A673 (cell line): Measurements from ENCODE around the gene OXTR. TPM values are rescaled to one million over a fixed set of nuclear protein-coding genes. Genes with fewer than 3 reads are reported as not detected.

Source experiments
- BruUV-seq: library from RNA; stranded (reverse); fragments of 400-500 nt; replicated peaks from 2 replicates; lab custom pipeline; 2021; lab: Mats Ljungman, UMichigan
- CTCF ChIA-PET: fragments of 300-600 bp; sonication (Branson Sonifier 250); formaldehyde crosslinking; loops from one replicate; lab custom pipeline; 2022; ENCODE audit warnings: antibody characterized with exemption; lab: Charles Lee
- POLR2A ChIA-PET: fragments of 300-600 bp; sonication (Branson Sonifier 250); formaldehyde crosslinking; loops from one replicate; lab custom pipeline; 2022; ENCODE audit warnings: antibody characterized with exemption; ENCODE audit not compliant: low non-redundant PET; lab: Charles Lee
- DNase-seq: peaks from one replicate; pipeline ENCODE4 v3.0.0-alpha.2; 2015; ENCODE audit warnings: low spot score
- H3K27ac ChIP-seq: fragments of 200-600 bp; sonication (generic); 2 replicates; pipeline ENCODE4 v1.5.1; 2016; ENCODE audit warnings: mixed run types, low read depth, mild to moderate bottlenecking, mixed read lengths, antibody characterized with exemption, low read length; ENCODE audit not compliant: poor library complexity, severe bottlenecking
- H3K27me3 ChIP-seq: fragments of 200-600 bp; sonication (generic); replicated peaks from 2 replicates; pipeline ENCODE4 v1.6.1; 2017; ENCODE audit warnings: mixed run types, low read depth, mild to moderate bottlenecking, mixed read lengths, antibody characterized with exemption, low read length; ENCODE audit not compliant: insufficient read depth, poor library complexity
- H3K36me3 ChIP-seq: fragments of 200-600 bp; sonication (generic); 2 replicates; pipeline ENCODE4 v1.6.1; 2016; ENCODE audit warnings: mixed run types, mild to moderate bottlenecking, mixed read lengths, antibody characterized with exemption, low read length; ENCODE audit not compliant: insufficient read depth, poor library complexity, severe bottlenecking
- H3K4me1 ChIP-seq: fragments of 200-600 bp; sonication (generic); 2 replicates; pipeline ENCODE4 v1.6.1; 2017; ENCODE audit warnings: mixed run types, mild to moderate bottlenecking, mixed read lengths, antibody characterized with exemption, low read length; ENCODE audit not compliant: insufficient read depth, poor library complexity, severe bottlenecking
- H3K4me3 ChIP-seq: fragments of 200-600 bp; sonication (generic); 2 replicates; pipeline ENCODE4 v1.5.1; 2016; ENCODE audit warnings: low read depth, mixed run types, mild to moderate bottlenecking, mixed read lengths, low read length; ENCODE audit not compliant: poor library complexity, severe bottlenecking
- H3K9me3 ChIP-seq: fragments of 200-600 bp; sonication (generic); 2 replicates; pipeline ENCODE4 v1.6.1; 2016; ENCODE audit warnings: mixed run types, low read depth, mild to moderate bottlenecking, mixed read lengths, antibody characterized with exemption, low read length; ENCODE audit not compliant: poor library complexity, severe bottlenecking
- CTCF ChIP-seq: fragments of 300-800, 200-600 bp; sonication (generic); conservative IDR thresholded peaks from 2 replicates; pipeline ENCODE4 v1.5.1; 2017; ENCODE audit warnings: low read depth, mild to moderate bottlenecking, antibody characterized with exemption, low read length, moderate library complexity, mixed read lengths
- EZH2 ChIP-seq: fragments of 200-600 bp; sonication (generic); IDR thresholded peaks from 2 replicates; pipeline ENCODE4 v1.6.1; 2017; ENCODE audit warnings: borderline replicate concordance, low read depth, mild to moderate bottlenecking, mixed read lengths, antibody characterized with exemption, low read length; ENCODE audit not compliant: poor library complexity, severe bottlenecking
- intact Hi-C: fragments of 100-400 bp; cut with micrococcal nuclease; formaldehyde crosslinking; loops from one replicate; pipeline ENCODE4 v1.10.0; 2022; ENCODE audit not compliant: unreplicated experiment
- total RNA-seq: library from RNA; stranded (reverse); gene quantifications from 2 replicates; pipeline ENCODE4 v1.2.3, GENCODE V29; 2021

OXTR gene
- total RNA-seq, 1 experiment from 2014 or later, result 6.5 TPM

GRCh38 chr3:8813411-8813810 lies 44.0 kb upstream of the OXTR start:
- TF ChIP-seq CTCF (no peak), EZH2 (no peak)
- POLR2A ChIA-PET, result no interaction called here
- intact Hi-C loops, result no loop called here
- Histone ChIP-seq H3K4me1 (no peaks in the 10 kb centered on the region), H3K27ac (no peak overlapping the region), H3K36me3 (no peaks in the 10 kb centered on the region), H3K27me3 (no peaks in the 10 kb centered on the region), H3K4me3 (no peak overlapping the region), H3K9me3 (no peaks in the 10 kb centered on the region)
- DNase-seq, result no peak
- no TSS peak for BruUV-seq
- CTCF ChIA-PET, result interaction anchor here (0.7 kb wide), 1 partner anchor 86 kb away, joined by 3 read pairs; no protein-coding TSS in a partner anchor

GRCh38 chr3:8810561-8810960 lies 41.1 kb upstream of the OXTR start:
- Histone ChIP-seq H3K4me1 (no peaks in the 10 kb centered on the region), H3K4me3 (no peak overlapping the region), H3K27ac (no peak overlapping the region), H3K36me3 (no peaks in the 10 kb centered on the region), H3K9me3 (no peaks in the 10 kb centered on the region), H3K27me3 (no peaks in the 10 kb centered on the region)
- BruUV-seq, result no TSS peak
- TF ChIP-seq CTCF, result no peak
- no peak for TF ChIP-seq EZH2
- DNase-seq, result no peak
- CTCF ChIA-PET, result no interaction called here
- intact Hi-C loops, result no loop called here
- POLR2A ChIA-PET, result no interaction called here

- CTCF ChIA-PET, result no interaction called here
- no TSS peak for BruUV-seq
- Histone ChIP-seq H3K9me3 (no peaks in the 10 kb centered on the region), H3K4me3 (no peak overlapping the region), H3K4me1 (no peaks in the 10 kb centered on the region), H3K27ac (no peak overlapping the region), H3K27me3 (no peaks in the 10 kb centered on the region), H3K36me3 (no peaks in the 10 kb centered on the region)
- POLR2A ChIA-PET, result no interaction called here
- intact Hi-C loops, result no loop called here
- TF ChIP-seq EZH2 (no peak), CTCF (no peak)
- no peak for DNase-seq
These were observed 36.4 kb upstream of the OXTR start for GRCh38 chr3:8805774-8806173.
